Body of pancreas (tissue), 4 donors: Measurements from ENCODE around the gene HTR1E. TPM values are rescaled to one million over a fixed set of nuclear protein-coding genes. Genes with fewer than 3 reads are reported as not detected.

Experiments
- ATAC-seq: fragments of 150-250 bp; one replicate; pipeline ENCODE4 v1.9.1; 2016
- DNase-seq, 4 donors: peaks; one replicate each; pipeline ENCODE4 v3.0.0-alpha.2; 2019
- H3K27ac ChIP-seq, 4 donors: fragments of 200-600 bp; sonication (generic); 1 replicate in 3 of 4; 2 replicates in 1 of 4; pipeline versions ENCODE4 v1.5.1 to v1.6.1; 2016 to 2019; ENCODE audit warnings: mild to moderate bottlenecking in 1 of 4, mixed read lengths in 1 of 4, moderate library complexity in 1 of 4
- H3K27me3 ChIP-seq, 2 donors: fragments of 200-600 bp; sonication (generic); one replicate each; pipeline ENCODE4 v1.6.0; 2016; ENCODE audit warnings: mild to moderate bottlenecking in 1 of 2
- H3K36me3 ChIP-seq, 2 donors: fragments of 200-600 bp; sonication (generic); replicated peaks in 1 of 2; 2 replicates each; pipeline ENCODE4 v1.5.1; 2016; ENCODE audit warnings: low read depth in 2 of 2; ENCODE audit not compliant: insufficient read depth in 1 of 2
- H3K4me1 ChIP-seq: fragments of 200-600 bp; sonication (generic); one replicate; pipeline ENCODE4 v1.6.0; 2016
- H3K4me3 ChIP-seq, 2 donors: fragments of 200-600 bp; sonication (generic); 1 replicate in 1 of 2; 2 replicates in 1 of 2; pipeline ENCODE4 v1.5.1; 2016 to 2019
- H3K9me3 ChIP-seq, 3 donors: fragments of 200-600 bp; sonication (generic); 1 replicate in 2 of 3; 2 replicates in 1 of 3; pipeline ENCODE4 v1.5.1; 2016
- CTCF ChIP-seq, 7 experiments: fragments of 450-650 bp in 4 of 7; fragments of 200-600 bp in 3 of 7; sonication (generic) in 3 of 7; IDR thresholded peaks; one replicate each; pipeline ENCODE4 v1.5.1; 2016 to 2019; ENCODE audit warnings: antibody characterized with exemption in 7 of 7
- POLR2A ChIP-seq, 3 donors: fragments of 450-650 bp; IDR thresholded peaks; one replicate each; pipeline ENCODE4 v1.6.1; 2016; ENCODE audit warnings: antibody characterized with exemption in 3 of 3, mild to moderate bottlenecking in 2 of 3
- WGBS, 2 donors: methylation state at CpG; one replicate each; pipeline ENCODE4 v1.1.5; 2017; 5-methylcytosine and 5-hydroxymethylcytosine counted together
- intact Hi-C: fragments of 100-400 bp; cut with DNase I; formaldehyde crosslinking; loops from one replicate; pipeline ENCODE4 v1.15.1; 2023
- total RNA-seq, 2 donors: library from RNA; depleted of rRNA; stranded (reverse); fragments of >200 nt; gene quantifications; one replicate each; pipeline ENCODE4 v1.1.0, GENCODE V29; 2016

The HTR1E gene
- total RNA-seq, 2 donors from 2014 or later, result not detected

- Histone ChIP-seq H3K4me1 (no peaks in the 10 kb centered on the region), H3K9me3 (no peaks in the 10 kb centered on the region), H3K27me3 (no peaks in the 10 kb centered on the region), H3K4me3 (no peak overlapping the region), H3K36me3 (no peaks in the 10 kb centered on the region), H3K27ac (no peak overlapping the region)
- 82 to 86% methylated on average over 8 of the region's 8 CpGs for WGBS, 2 donors
- ATAC-seq (no peak), DNase-seq (no peak)
- TF ChIP-seq CTCF (IDR thresholded peaks at IDR 0.05), result no peak
- no peak for TF ChIP-seq POLR2A (IDR thresholded peaks at IDR 0.05)
- intact Hi-C loops, result no loop called here
Measured at GRCh38 chr6:86961455-86962200, 24.3 kb downstream of the HTR1E start.

DNA sequence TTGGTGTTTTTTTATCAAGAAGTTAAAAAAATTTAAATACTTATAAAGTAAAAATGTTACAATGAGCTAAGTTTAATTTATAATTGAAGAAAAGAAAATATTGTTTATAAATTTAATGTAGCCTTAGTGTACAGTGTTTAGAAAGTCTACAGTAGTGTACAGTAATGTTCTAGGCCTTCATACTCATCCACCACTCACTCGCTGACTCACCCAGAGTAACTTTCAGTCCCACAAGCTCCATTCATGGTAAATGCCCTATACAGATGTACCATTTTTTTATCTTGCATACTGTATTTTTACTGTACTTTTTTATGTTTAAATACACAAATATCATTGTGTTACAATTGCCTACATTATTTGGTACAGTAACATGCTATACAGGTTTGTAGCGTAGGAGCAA lies 26.0 kb downstream of the HTR1E start:
- intact Hi-C loops, result no loop called here
- DNase-seq (no peak), ATAC-seq (no peak)
- no peak overlapping the region for H3K4me3 ChIP-seq
- no peaks in the 10 kb centered on the region for H3K4me1 ChIP-seq
- H3K36me3 ChIP-seq, result no peaks in the 10 kb centered on the region
- no peaks in the 10 kb centered on the region for H3K9me3 ChIP-seq
- H3K27ac ChIP-seq, result no peak overlapping the region
- 95 to 98% methylated on average over 2 of the region's 2 CpGs for WGBS, 2 donors
- TF ChIP-seq POLR2A (IDR thresholded peaks at IDR 0.05) (no peak), CTCF (IDR thresholded peaks at IDR 0.05) (no peak)
- no peaks in the 10 kb centered on the region for H3K27me3 ChIP-seq

GRCh38 chr6:86964029-86964579 lies 26.8 kb downstream of the HTR1E start:
- no peak for TF ChIP-seq CTCF (IDR thresholded peaks at IDR 0.05)
- TF ChIP-seq POLR2A (IDR thresholded peaks at IDR 0.05), result no peak
- peaks cover 2% of the 10 kb centered on the region for H3K4me1 ChIP-seq
- H3K27me3 ChIP-seq, result no peaks in the 10 kb centered on the region
- no peak overlapping the region for H3K27ac ChIP-seq
- ATAC-seq, result no peak
- H3K4me3 ChIP-seq, result no peak overlapping the region
- H3K36me3 ChIP-seq, result no peaks in the 10 kb centered on the region
- no peak for DNase-seq
- no peaks in the 10 kb centered on the region for H3K9me3 ChIP-seq
- 91 to 96% methylated on average over 4 of the region's 4 CpGs for WGBS, 2 donors
- intact Hi-C loops, result no loop called here

DNA sequence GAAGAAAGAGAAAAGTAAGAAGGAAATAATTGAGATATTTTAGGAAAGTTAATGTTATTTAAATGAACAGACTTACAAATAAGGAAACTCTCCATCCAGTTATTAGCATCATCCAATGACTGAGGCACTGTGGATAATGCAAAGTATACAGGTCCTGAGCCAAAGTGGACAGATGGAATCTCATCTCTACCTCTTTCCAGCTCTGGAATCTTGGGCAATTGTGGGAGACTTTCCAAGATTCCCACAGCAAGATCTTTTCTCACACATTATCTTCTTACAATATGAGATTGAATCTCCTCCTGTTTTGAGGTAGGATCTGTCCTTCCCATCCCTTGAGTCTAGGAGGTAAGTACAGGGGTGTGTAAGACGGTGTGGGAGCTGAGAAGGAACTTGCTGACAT lies 28.9 kb downstream of the HTR1E start:
- Histone ChIP-seq H3K4me1 (peaks cover 7% of the 10 kb centered on the region), H3K9me3 (no peaks in the 10 kb centered on the region), H3K27me3 (no peaks in the 10 kb centered on the region), H3K27ac (no peak overlapping the region), H3K4me3 (no peak overlapping the region), H3K36me3 (no peaks in the 10 kb centered on the region)
- intact Hi-C loops, result no loop called here
- ATAC-seq (no peak), DNase-seq (no peak)
- no peak for TF ChIP-seq CTCF (IDR thresholded peaks at IDR 0.05)
- TF ChIP-seq POLR2A (IDR thresholded peaks at IDR 0.05), result no peak
- 84 to 95% methylated on average over 1 of the region's 1 CpG for WGBS, 2 donors

- no peak for ATAC-seq
- Histone ChIP-seq H3K4me1 (peaks cover 7% of the 10 kb centered on the region), H3K4me3 (no peak overlapping the region), H3K27ac (no peak overlapping the region), H3K36me3 (no peaks in the 10 kb centered on the region), H3K9me3 (no peaks in the 10 kb centered on the region), H3K27me3 (no peaks in the 10 kb centered on the region)
- peak in 2 of 4 donors; percentile 16 to 30 for DNase-seq
- intact Hi-C loops, result no loop called here
- no peak for TF ChIP-seq CTCF (IDR thresholded peaks at IDR 0.05)
- no peak for TF ChIP-seq POLR2A (IDR thresholded peaks at IDR 0.05)
- 73 to 76% methylated on average over 4 of the region's 4 CpGs for WGBS, 2 donors
Measured at GRCh38 chr6:86969573-86969972, 32.2 kb downstream of the HTR1E start.
